SK-N-SH treated with all-trans-retinoic acid at 6 μM for 48 hours (cell line): ENCODE measurements around the gene FHIT.

Experiments used
- ATAC-seq: fragments of 200-7000 bp; cut with Tn5 transposase; 3 replicates; pipeline ENCODE4 v1.9.1; 2020; ENCODE audit warnings: mild to moderate bottlenecking, moderate library complexity
- ARNTL ChIP-seq: fragments of 450-650 bp; formaldehyde crosslinking; IDR thresholded peaks from 2 replicates; pipeline ENCODE4 v1.5.0; 2020; ENCODE audit warnings: low read depth, mild to moderate bottlenecking, moderate library complexity, borderline replicate concordance
- BACH2 ChIP-seq: fragments of 250-450 bp; sonication (Bioruptor Pico); IDR thresholded peaks from 2 replicates; pipeline ENCODE4 v1.9.0; 2021; ENCODE audit warnings: mild to moderate bottlenecking, borderline replicate concordance
- CSDC2 ChIP-seq: fragments of 250-450 bp; sonication (Bioruptor Pico); IDR thresholded peaks from 2 replicates; pipeline ENCODE4 v1.5.0; 2020; ENCODE audit warnings: mild to moderate bottlenecking, moderate library complexity
- ESRRG ChIP-seq: fragments of 250-450 bp; sonication (Bioruptor Pico); IDR thresholded peaks from 2 replicates; pipeline ENCODE4 v1.6.1; 2021; ENCODE audit warnings: mild to moderate bottlenecking
- GLIS3 ChIP-seq: fragments of 250-450 bp; sonication (Bioruptor Pico); IDR thresholded peaks from 2 replicates; pipeline ENCODE4 v1.5.0; 2020; ENCODE audit warnings: mild to moderate bottlenecking, moderate library complexity
- ISL1 ChIP-seq: fragments of 250-450 bp; sonication (Bioruptor Pico); IDR thresholded peaks from 2 replicates; pipeline ENCODE4 v2.1.2; 2022; ENCODE audit warnings: mild to moderate bottlenecking, moderate library complexity
- OSR1 ChIP-seq: fragments of 250-450 bp; sonication (Bioruptor Pico); IDR thresholded peaks from 2 replicates; pipeline ENCODE4 v1.8.0; 2022; ENCODE audit warnings: moderate library complexity, mild to moderate bottlenecking, inconsistent platforms
- PPARA ChIP-seq: fragments of 250-450 bp; sonication (Bioruptor Pico); IDR thresholded peaks from 2 replicates; pipeline ENCODE4 v1.5.0; 2020; ENCODE audit warnings: mild to moderate bottlenecking, borderline replicate concordance
- RARB ChIP-seq: fragments of 250-450 bp; sonication (Bioruptor Pico); IDR thresholded peaks from 2 replicates; pipeline ENCODE4 v1.8.0; 2021; ENCODE audit warnings: mild to moderate bottlenecking, moderate library complexity
- SNAI2 ChIP-seq: fragments of 250-450 bp; sonication (Bioruptor Pico); IDR thresholded peaks from 2 replicates; pipeline ENCODE4 v1.5.0; 2020; ENCODE audit warnings: mild to moderate bottlenecking, moderate library complexity
- TCF4 ChIP-seq: fragments of 250-450 bp; sonication (Bioruptor Pico); IDR thresholded peaks from 2 replicates; pipeline ENCODE4 v1.8.0; 2021; ENCODE audit warnings: mild to moderate bottlenecking, moderate library complexity, borderline replicate concordance
- TOX ChIP-seq: fragments of 250-450 bp; sonication (Bioruptor Pico); IDR thresholded peaks from 2 replicates; pipeline ENCODE4 v1.8.0; 2021; ENCODE audit warnings: mild to moderate bottlenecking, moderate library complexity, borderline replicate concordance
- ZC3H10 ChIP-seq: fragments of 250-450 bp; sonication (Bioruptor Pico); IDR thresholded peaks from 2 replicates; pipeline ENCODE4 v1.5.1; 2021; ENCODE audit warnings: mild to moderate bottlenecking, moderate library complexity
- ZFP3 ChIP-seq: fragments of 250-450 bp; sonication (Bioruptor Pico); IDR thresholded peaks from 2 replicates; pipeline ENCODE4 v1.5.0; 2020; ENCODE audit warnings: mild to moderate bottlenecking, moderate library complexity
- ZFP30 ChIP-seq: fragments of 450-650 bp; formaldehyde crosslinking; IDR thresholded peaks from 2 replicates; pipeline ENCODE4 v1.5.0; 2022; ENCODE audit warnings: mild to moderate bottlenecking, moderate library complexity
- ZNF565 ChIP-seq: fragments of 450-650 bp; formaldehyde crosslinking; conservative IDR thresholded peaks from 2 replicates; pipeline ENCODE4 v1.5.0; 2020; ENCODE audit warnings: low read depth, mild to moderate bottlenecking, moderate library complexity
- ZNF70 ChIP-seq: fragments of 450-650 bp; formaldehyde crosslinking; IDR thresholded peaks from 2 replicates; pipeline ENCODE4 v1.5.0; 2020; ENCODE audit warnings: mild to moderate bottlenecking, moderate library complexity
- ZNF8 ChIP-seq: fragments of 450-650 bp; formaldehyde crosslinking; IDR thresholded peaks from 2 replicates; pipeline ENCODE4 v1.5.0; 2020; ENCODE audit warnings: mild to moderate bottlenecking, moderate library complexity
- TF ChIP-seq, protein P1 (sequence below): fragments of 250-450 bp; sonication (Bioruptor Pico); IDR thresholded peaks from 2 replicates; pipeline ENCODE4 v1.8.0; 2020; ENCODE audit warnings: mild to moderate bottlenecking, moderate library complexity, borderline replicate concordance
- TF ChIP-seq, protein P2 (sequence below): fragments of 250-450 bp; sonication (Bioruptor Pico); IDR thresholded peaks from 2 replicates; pipeline ENCODE4 v1.5.1; 2020; ENCODE audit warnings: low read depth, mild to moderate bottlenecking, moderate library complexity
- TF ChIP-seq, protein P3 (sequence below): fragments of 250-450 bp; sonication (Bioruptor Pico); IDR thresholded peaks from 2 replicates; pipeline ENCODE4 v1.8.0; 2021; ENCODE audit warnings: low read depth, mild to moderate bottlenecking, moderate library complexity, borderline replicate concordance
- TF ChIP-seq, protein P4 (sequence below): fragments of 250-450 bp; sonication (Bioruptor Pico); IDR thresholded peaks from 2 replicates; pipeline ENCODE4 v1.5.1; 2021; ENCODE audit warnings: mild to moderate bottlenecking, moderate library complexity

The FHIT gene

DNA sequence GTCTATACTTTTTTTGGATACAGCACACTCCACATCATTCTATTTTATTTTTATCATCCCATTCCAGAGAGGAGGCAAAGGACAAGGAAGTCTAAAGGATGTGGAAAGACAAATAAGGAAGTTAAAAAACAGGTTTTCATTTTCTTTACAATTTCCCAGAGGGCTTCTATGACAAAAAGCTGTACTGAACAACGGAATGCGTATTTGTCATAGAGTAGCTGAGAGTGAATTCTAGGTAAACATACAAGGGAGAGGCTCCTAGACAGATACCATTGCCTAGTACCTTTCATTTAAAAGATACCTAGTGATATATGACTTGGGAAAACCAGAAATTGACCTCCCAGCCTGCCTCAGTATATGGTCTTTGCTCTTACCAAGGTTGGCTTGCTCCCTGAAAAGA is 341.7 kb downstream of the FHIT start:
- TF ChIP-seq ESRRG (CRISPR knock-in tag) (no peak), ZNF8 (no peak), ARNTL (no peak), OSR1 (CRISPR knock-in tag) (no peak), ISL1 (CRISPR knock-in tag) (no peak), CSDC2 (CRISPR knock-in tag) (no peak), TOX (CRISPR knock-in tag) (no peak), ZFP3 (CRISPR knock-in tag) (no peak), ZNF565 (CRISPR knock-in tag) (no peak), ZNF70 (CRISPR knock-in tag) (no peak), RARB (CRISPR knock-in tag) (no peak), GLIS3 (CRISPR knock-in tag) (no peak), SNAI2 (CRISPR knock-in tag) (no peak), TCF4 (CRISPR knock-in tag) (no peak), BACH2 (CRISPR knock-in tag) (no peak), ZC3H10 (CRISPR knock-in tag) (no peak)
- TF ChIP-seq, protein P1, sequence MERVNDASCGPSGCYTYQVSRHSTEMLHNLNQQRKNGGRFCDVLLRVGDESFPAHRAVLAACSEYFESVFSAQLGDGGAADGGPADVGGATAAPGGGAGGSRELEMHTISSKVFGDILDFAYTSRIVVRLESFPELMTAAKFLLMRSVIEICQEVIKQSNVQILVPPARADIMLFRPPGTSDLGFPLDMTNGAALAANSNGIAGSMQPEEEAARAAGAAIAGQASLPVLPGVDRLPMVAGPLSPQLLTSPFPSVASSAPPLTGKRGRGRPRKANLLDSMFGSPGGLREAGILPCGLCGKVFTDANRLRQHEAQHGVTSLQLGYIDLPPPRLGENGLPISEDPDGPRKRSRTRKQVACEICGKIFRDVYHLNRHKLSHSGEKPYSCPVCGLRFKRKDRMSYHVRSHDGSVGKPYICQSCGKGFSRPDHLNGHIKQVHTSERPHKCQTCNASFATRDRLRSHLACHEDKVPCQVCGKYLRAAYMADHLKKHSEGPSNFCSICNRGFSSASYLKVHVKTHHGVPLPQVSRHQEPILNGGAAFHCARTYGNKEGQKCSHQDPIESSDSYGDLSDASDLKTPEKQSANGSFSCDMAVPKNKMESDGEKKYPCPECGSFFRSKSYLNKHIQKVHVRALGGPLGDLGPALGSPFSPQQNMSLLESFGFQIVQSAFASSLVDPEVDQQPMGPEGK, result no peak
- TF ChIP-seq, protein P2, sequence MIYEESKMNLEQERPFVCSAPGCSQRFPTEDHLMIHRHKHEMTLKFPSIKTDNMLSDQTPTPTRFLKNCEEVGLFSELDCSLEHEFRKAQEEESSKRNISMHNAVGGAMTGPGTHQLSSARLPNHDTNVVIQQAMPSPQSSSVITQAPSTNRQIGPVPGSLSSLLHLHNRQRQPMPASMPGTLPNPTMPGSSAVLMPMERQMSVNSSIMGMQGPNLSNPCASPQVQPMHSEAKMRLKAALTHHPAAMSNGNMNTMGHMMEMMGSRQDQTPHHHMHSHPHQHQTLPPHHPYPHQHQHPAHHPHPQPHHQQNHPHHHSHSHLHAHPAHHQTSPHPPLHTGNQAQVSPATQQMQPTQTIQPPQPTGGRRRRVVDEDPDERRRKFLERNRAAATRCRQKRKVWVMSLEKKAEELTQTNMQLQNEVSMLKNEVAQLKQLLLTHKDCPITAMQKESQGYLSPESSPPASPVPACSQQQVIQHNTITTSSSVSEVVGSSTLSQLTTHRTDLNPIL, result no peak
- TF ChIP-seq, protein P3, sequence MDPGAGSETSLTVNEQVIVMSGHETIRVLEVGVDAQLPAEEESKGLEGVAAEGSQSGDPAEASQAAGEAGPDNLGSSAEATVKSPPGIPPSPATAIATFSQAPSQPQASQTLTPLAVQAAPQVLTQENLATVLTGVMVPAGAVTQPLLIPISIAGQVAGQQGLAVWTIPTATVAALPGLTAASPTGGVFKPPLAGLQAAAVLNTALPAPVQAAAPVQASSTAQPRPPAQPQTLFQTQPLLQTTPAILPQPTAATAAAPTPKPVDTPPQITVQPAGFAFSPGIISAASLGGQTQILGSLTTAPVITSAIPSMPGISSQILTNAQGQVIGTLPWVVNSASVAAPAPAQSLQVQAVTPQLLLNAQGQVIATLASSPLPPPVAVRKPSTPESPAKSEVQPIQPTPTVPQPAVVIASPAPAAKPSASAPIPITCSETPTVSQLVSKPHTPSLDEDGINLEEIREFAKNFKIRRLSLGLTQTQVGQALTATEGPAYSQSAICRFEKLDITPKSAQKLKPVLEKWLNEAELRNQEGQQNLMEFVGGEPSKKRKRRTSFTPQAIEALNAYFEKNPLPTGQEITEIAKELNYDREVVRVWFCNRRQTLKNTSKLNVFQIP (CRISPR knock-in tag), result no peak
- TF ChIP-seq, protein P4, sequence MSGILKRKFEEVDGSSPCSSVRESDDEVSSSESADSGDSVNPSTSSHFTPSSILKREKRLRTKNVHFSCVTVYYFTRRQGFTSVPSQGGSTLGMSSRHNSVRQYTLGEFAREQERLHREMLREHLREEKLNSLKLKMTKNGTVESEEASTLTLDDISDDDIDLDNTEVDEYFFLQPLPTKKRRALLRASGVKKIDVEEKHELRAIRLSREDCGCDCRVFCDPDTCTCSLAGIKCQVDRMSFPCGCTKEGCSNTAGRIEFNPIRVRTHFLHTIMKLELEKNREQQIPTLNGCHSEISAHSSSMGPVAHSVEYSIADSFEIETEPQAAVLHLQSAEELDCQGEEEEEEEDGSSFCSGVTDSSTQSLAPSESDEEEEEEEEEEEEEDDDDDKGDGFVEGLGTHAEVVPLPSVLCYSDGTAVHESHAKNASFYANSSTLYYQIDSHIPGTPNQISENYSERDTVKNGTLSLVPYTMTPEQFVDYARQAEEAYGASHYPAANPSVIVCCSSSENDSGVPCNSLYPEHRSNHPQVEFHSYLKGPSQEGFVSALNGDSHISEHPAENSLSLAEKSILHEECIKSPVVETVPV (CRISPR knock-in tag), result no peak
- no peak for ATAC-seq

DNA sequence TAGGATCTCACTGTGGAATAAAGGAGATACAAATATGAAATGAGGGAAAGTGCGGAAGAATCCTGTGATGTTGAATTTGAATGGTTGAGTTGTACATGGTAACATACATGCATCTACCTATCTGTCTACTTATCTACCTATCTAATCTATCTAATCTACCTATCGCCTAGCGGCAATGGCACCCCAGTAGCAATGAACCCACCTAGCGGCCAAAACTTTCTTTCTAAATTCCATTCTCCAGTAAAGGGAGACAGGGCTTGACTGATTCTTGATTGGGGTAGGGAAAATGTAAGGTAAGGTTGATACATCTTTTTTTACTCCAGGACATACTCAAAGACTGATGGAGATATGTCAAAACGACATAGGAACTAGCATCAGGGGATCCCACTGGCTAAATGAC is 345.0 kb downstream of the FHIT start:
- ATAC-seq, result no peak
- TF ChIP-seq SNAI2 (CRISPR knock-in tag), result no peak
- TF ChIP-seq TCF4 (CRISPR knock-in tag), result no peak
- no peak for TF ChIP-seq OSR1 (CRISPR knock-in tag)

DNA sequence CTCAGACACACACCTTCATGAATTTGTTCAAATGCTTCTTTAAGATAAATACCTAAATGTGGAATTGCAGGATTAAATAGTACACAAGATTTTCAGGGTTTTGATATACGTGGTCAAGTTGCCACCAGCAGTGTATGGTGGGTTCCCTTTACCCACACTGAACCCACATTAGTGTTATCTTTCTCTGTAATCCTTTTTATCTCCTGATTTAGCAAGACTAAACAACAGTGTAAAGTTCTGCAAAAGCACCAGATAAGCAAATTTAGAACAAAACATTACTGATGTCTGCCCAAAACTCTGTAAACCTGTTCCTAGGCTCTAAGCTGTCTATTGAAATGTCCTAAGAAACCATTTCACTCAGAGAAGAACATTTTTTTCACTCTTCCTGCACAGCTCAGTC is 352.9 kb downstream of the FHIT start:
- no peak for ATAC-seq
- TF ChIP-seq RARB (CRISPR knock-in tag), result no peak

DNA sequence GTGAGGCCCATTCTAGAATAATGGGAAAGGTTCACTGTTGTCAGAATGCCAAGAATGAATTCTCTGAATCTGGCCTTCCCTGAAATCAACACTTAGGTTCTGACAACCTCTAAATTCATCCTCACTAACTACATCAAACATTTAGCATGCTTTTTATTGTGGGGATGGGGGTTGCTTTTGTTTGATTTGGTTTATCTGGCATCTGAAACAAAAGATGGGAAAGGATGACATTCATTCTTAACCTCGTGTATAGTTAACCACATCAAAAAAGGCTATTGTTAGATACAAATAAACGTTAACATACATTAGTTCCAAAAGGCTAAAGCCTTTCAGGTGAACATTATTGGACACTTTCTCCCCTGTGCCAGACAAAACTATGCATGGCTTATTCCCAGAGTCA is 357.3 kb downstream of the FHIT start:
- ATAC-seq, result no peak
- TF ChIP-seq TOX (CRISPR knock-in tag) (no peak), OSR1 (CRISPR knock-in tag) (no peak), ZC3H10 (CRISPR knock-in tag) (no peak), PPARA (no peak), ZFP3 (CRISPR knock-in tag) (no peak), ZFP30 (CRISPR knock-in tag) (no peak), ESRRG (CRISPR knock-in tag) (no peak), ISL1 (CRISPR knock-in tag) (no peak), BACH2 (CRISPR knock-in tag) (no peak), ZNF8 (no peak), CSDC2 (CRISPR knock-in tag) (no peak)
- TF ChIP-seq, protein P4 (CRISPR knock-in tag), result no peak
- TF ChIP-seq, protein P3 (CRISPR knock-in tag), result no peak
- TF ChIP-seq, protein P1, result no peak
